Mesenchymal stem cell (in vitro differentiated cells and primary cell): ENCODE data around the gene MS4A18.

ENCODE experiments used
- DNase-seq: peaks from one replicate; pipeline ENCODE4 v3.0.0-alpha.2; 2013
- H2AFZ ChIP-seq: one replicate; pipeline ENCODE4 v1.6.1; 2013; ENCODE audit warnings: low read depth, mild to moderate bottlenecking, control low read depth, inconsistent platforms, low read length, moderate library complexity
- H2AK5ac ChIP-seq: 2 replicates; pipeline ENCODE4 v1.6.1; 2013; ENCODE audit warnings: low read length, moderate library complexity, mild to moderate bottlenecking, inconsistent platforms; ENCODE audit not compliant: severe bottlenecking
- H2BK120ac ChIP-seq: one replicate; pipeline ENCODE4 v1.6.1; 2013; ENCODE audit warnings: low read depth, mild to moderate bottlenecking, inconsistent platforms, low read length, moderate library complexity
- H2BK12ac ChIP-seq, 2 experiments: one replicate each; pipeline ENCODE4 v1.6.1; 2013; ENCODE audit warnings: inconsistent platforms in 2 of 2, low read length in 2 of 2, mild to moderate bottlenecking in 2 of 2, moderate library complexity in 2 of 2, control low read depth in 1 of 2
- H2BK15ac ChIP-seq: one replicate; pipeline ENCODE4 v1.6.1; 2013; ENCODE audit warnings: mild to moderate bottlenecking, low read depth, inconsistent platforms; ENCODE audit not compliant: poor library complexity, severe bottlenecking
- H2BK5ac ChIP-seq: 2 replicates; pipeline ENCODE4 v1.6.1; 2013; ENCODE audit warnings: low read depth, mild to moderate bottlenecking, low read length, control low read depth, inconsistent platforms; ENCODE audit not compliant: poor library complexity, severe bottlenecking
- H3K14ac ChIP-seq, 2 experiments: one replicate each; pipeline ENCODE4 v1.6.1; 2013; ENCODE audit warnings: inconsistent platforms in 2 of 2, low read length in 2 of 2, control low read depth in 1 of 2, mild to moderate bottlenecking in 1 of 2, moderate library complexity in 1 of 2
- H3K18ac ChIP-seq, 2 experiments: one replicate each; pipeline ENCODE4 v1.6.1; 2013; ENCODE audit warnings: inconsistent platforms in 2 of 2, low read length in 2 of 2, control low read depth in 1 of 2, low read depth in 1 of 2, mild to moderate bottlenecking in 1 of 2
- H3K23ac ChIP-seq, 2 experiments: one replicate each; pipeline ENCODE4 v1.6.1; 2013; ENCODE audit warnings: inconsistent platforms in 2 of 2, low read length in 2 of 2, mild to moderate bottlenecking in 2 of 2, moderate library complexity in 2 of 2, control low read depth in 1 of 2
- H3K27ac ChIP-seq: 2 replicates; pipeline ENCODE4 v1.5.1; 2013; ENCODE audit warnings: mild to moderate bottlenecking, moderate library complexity, low read length, control low read depth, inconsistent platforms; ENCODE audit not compliant: poor library complexity, severe bottlenecking
- H3K27me3 ChIP-seq, 2 experiments: 2 replicates each; pipeline versions ENCODE4 v1.6.1 to v1.7.0; 2013; ENCODE audit warnings: low read length in 2 of 2, mild to moderate bottlenecking in 2 of 2, moderate library complexity in 2 of 2, control low read depth in 1 of 2, inconsistent platforms in 1 of 2; ENCODE audit not compliant: control insufficient read depth in 1 of 2, insufficient read depth in 1 of 2
- H3K36me3 ChIP-seq, 2 experiments: 2 replicates each; pipeline versions ENCODE4 v1.6.1 to v1.7.0; 2013; ENCODE audit warnings: low read length in 2 of 2, control low read depth in 1 of 2, inconsistent platforms in 1 of 2, low read depth in 1 of 2, mild to moderate bottlenecking in 1 of 2; ENCODE audit not compliant: insufficient read depth in 2 of 2, control insufficient read depth in 1 of 2
- H3K4ac ChIP-seq, 2 experiments: one replicate each; pipeline ENCODE4 v1.6.1; 2013; ENCODE audit warnings: inconsistent platforms in 2 of 2, low read length in 2 of 2, mild to moderate bottlenecking in 2 of 2, moderate library complexity in 2 of 2, control low read depth in 1 of 2, low read depth in 1 of 2
- H3K4me1 ChIP-seq: 2 replicates; pipeline ENCODE4 v1.6.1; 2013; ENCODE audit warnings: low read depth, low read length, control low read depth; ENCODE audit not compliant: control insufficient read depth, insufficient read depth
- H3K4me2 ChIP-seq: 2 replicates; pipeline ENCODE4 v1.6.1; 2013; ENCODE audit warnings: low read length, mild to moderate bottlenecking, inconsistent platforms; ENCODE audit not compliant: poor library complexity, severe bottlenecking
- H3K4me3 ChIP-seq, 2 experiments: 2 replicates each; pipeline versions ENCODE4 v1.5.1 to v1.7.0; 2013; ENCODE audit warnings: low read length in 2 of 2, mild to moderate bottlenecking in 2 of 2, control low read depth in 1 of 2, low read depth in 1 of 2; ENCODE audit not compliant: insufficient read depth in 1 of 2
- H3K79me1 ChIP-seq: replicated peaks from 2 replicates; pipeline ENCODE4 v1.6.1; 2013; ENCODE audit warnings: mild to moderate bottlenecking, control low read depth, low read length, inconsistent platforms; ENCODE audit not compliant: poor library complexity, severe bottlenecking
- H3K9ac ChIP-seq: 2 replicates; pipeline ENCODE4 v1.7.0; 2013; ENCODE audit warnings: mild to moderate bottlenecking, low read length, moderate library complexity
- H3K9me3 ChIP-seq: 2 replicates; pipeline ENCODE4 v1.7.0; 2013; ENCODE audit warnings: mild to moderate bottlenecking, low read length; ENCODE audit not compliant: control insufficient read depth
- H4K8ac ChIP-seq: one replicate; pipeline ENCODE4 v1.6.1; 2013; ENCODE audit warnings: inconsistent platforms, mild to moderate bottlenecking, low read length, moderate library complexity
- H4K91ac ChIP-seq: one replicate; pipeline ENCODE4 v1.6.1; 2013; ENCODE audit warnings: mild to moderate bottlenecking, low read length, inconsistent platforms
- WGBS: methylation state at CpG from one replicate; pipeline ENCODE4 v1.1.7; 2013; ENCODE audit warnings: mixed read lengths; 5-methylcytosine and 5-hydroxymethylcytosine counted together

MS4A18 gene

DNA sequence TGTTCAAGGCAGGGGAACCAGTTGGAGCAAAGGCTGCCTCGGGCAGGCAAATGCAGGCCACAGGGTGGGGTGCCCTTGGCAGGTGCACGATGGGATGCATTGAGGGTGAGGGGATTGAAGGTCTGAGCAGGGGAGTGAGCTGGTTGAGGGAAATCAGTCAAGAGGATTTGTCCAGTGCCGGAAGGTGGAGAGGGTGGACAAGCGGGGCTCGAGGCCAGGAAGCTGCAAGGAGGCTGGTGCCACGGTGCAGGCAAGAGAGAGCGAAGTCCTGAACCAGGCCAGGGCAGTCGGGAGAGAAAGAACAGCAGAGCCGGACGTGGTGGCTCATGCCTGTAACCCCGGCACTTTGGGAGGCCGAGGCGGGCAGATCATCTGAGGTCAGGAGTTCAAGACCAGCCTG lies 50.2 kb downstream of the MS4A18 start:
- H3K14ac ChIP-seq: no peak overlapping the region
- no peak overlapping the region for H2BK12ac ChIP-seq
- no peaks in the 10 kb centered on the region for H3K9me3 ChIP-seq
- H4K8ac ChIP-seq: no peak overlapping the region
- no peak overlapping the region for H2BK5ac ChIP-seq
- H3K18ac ChIP-seq: no peak overlapping the region
- 92% methylated on average over 10 of the region's 13 CpGs for WGBS
- no peak overlapping the region for H3K27ac ChIP-seq
- H2BK15ac ChIP-seq: no peak overlapping the region
- no peak overlapping the region for H3K4ac ChIP-seq
- H3K4me2 ChIP-seq: no peak overlapping the region
- H2AFZ ChIP-seq: no peak overlapping the region
- H4K91ac ChIP-seq: no peak overlapping the region
- peaks cover 4% of the 10 kb centered on the region for H3K4me1 ChIP-seq
- no peak for DNase-seq
- H2AK5ac ChIP-seq: no peak overlapping the region
- no peaks in the 10 kb centered on the region for H3K79me1 ChIP-seq
- no peak overlapping the region for H2BK120ac ChIP-seq
- H3K27me3 ChIP-seq: peaks cover 14 to 32% of the 10 kb centered on the region in 2 experiments
- no peaks in the 10 kb centered on the region for H3K36me3 ChIP-seq
- no peak overlapping the region for H3K23ac ChIP-seq
- no peak overlapping the region for H3K9ac ChIP-seq
- H3K4me3 ChIP-seq: no peak overlapping the region

DNA sequence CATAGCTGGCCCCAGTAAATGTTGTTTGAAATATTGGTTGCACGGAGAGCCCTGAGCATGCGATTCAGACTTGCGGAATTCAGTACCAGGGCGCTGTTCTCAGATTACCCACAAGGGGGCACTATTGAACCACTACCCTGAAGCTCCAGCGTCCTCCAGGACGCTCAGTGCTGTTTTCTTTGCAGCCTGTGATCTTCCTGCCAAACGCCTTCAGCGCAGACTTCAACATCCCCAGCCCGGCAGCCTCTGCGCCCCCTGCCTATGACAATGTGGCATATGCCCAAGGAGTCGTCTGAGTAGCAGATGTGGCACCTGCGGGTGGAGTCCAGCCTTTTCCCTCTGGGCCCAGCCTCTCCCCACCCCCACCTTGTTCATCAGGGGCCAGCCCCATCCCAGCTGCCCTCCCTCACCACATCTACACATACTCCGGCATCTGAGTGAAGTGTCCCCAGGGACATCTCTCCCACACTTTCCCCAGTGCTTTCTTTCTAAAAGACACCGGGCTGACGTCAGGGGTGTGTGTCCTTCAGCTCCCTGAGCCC lies 51.0 kb downstream of the MS4A18 start:
- H3K9me3 ChIP-seq: no peaks in the 10 kb centered on the region
- H3K4ac ChIP-seq: no peak overlapping the region
- H2BK12ac ChIP-seq: no peak overlapping the region
- H2AFZ ChIP-seq: peak overlapping the region; percentile 6
- H3K27ac ChIP-seq: no peak overlapping the region
- H3K14ac ChIP-seq: no peak overlapping the region
- H2BK15ac ChIP-seq: no peak overlapping the region
- H3K18ac ChIP-seq: no peak overlapping the region
- no peaks in the 10 kb centered on the region for H3K79me1 ChIP-seq
- no peaks in the 10 kb centered on the region for H3K36me3 ChIP-seq
- H3K27me3 ChIP-seq: peaks cover 14 to 36% of the 10 kb centered on the region in 2 experiments
- H3K9ac ChIP-seq: no peak overlapping the region
- H3K4me2 ChIP-seq: peak overlapping the region; percentile 4
- no peak overlapping the region for H3K23ac ChIP-seq
- H3K4me3 ChIP-seq: no peak overlapping the region
- no peak overlapping the region for H2BK120ac ChIP-seq
- H2AK5ac ChIP-seq: no peak overlapping the region
- no peak overlapping the region for H4K8ac ChIP-seq
- no peak overlapping the region for H2BK5ac ChIP-seq
- WGBS: 14% methylated on average over 15 of the region's 15 CpGs
- DNase-seq: peak; percentile 86
- no peak overlapping the region for H4K91ac ChIP-seq
- peaks cover 4% of the 10 kb centered on the region for H3K4me1 ChIP-seq

DNA sequence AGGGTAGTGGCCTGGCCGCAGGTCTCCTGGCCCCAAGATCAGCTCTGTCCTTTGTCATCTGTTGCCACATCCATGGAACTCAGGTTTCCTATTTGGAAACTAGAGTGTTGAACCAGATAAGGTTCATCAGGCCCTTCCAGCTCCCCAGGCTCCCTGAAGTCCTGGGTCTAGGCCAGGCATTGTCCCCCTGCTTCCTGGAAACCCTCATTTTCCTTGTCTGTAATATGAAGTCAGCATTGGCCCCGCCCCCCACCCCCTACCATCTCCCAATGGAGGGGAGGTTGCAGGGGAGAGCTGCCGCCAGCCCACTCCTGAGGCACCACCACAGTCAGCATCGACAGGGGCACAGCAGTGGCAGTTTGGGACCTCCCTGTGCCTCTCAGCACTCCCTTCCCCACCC lies 51.6 kb downstream of the MS4A18 start:
- H3K4ac ChIP-seq: no peak overlapping the region
- H3K4me2 ChIP-seq: no peak overlapping the region
- no peak overlapping the region for H2AK5ac ChIP-seq
- H3K36me3 ChIP-seq: no peaks in the 10 kb centered on the region
- H4K8ac ChIP-seq: no peak overlapping the region
- no peak overlapping the region for H3K18ac ChIP-seq
- no peak overlapping the region for H2AFZ ChIP-seq
- no peak overlapping the region for H4K91ac ChIP-seq
- H3K9me3 ChIP-seq: no peaks in the 10 kb centered on the region
- no peak overlapping the region for H3K4me3 ChIP-seq
- H2BK5ac ChIP-seq: no peak overlapping the region
- no peak overlapping the region for H2BK120ac ChIP-seq
- no peak overlapping the region for H3K14ac ChIP-seq
- H2BK15ac ChIP-seq: no peak overlapping the region
- peak overlapping the region in 1 of 2 experiments; percentile 45 for H2BK12ac ChIP-seq
- DNase-seq: no peak
- no peaks in the 10 kb centered on the region for H3K79me1 ChIP-seq
- H3K9ac ChIP-seq: no peak overlapping the region
- H3K27me3 ChIP-seq: peaks cover 18 to 36% of the 10 kb centered on the region in 2 experiments
- no peak overlapping the region for H3K27ac ChIP-seq
- 83% methylated on average over 3 of the region's 4 CpGs for WGBS
- H3K23ac ChIP-seq: no peak overlapping the region
- H3K4me1 ChIP-seq: peaks cover 4% of the 10 kb centered on the region

DNA sequence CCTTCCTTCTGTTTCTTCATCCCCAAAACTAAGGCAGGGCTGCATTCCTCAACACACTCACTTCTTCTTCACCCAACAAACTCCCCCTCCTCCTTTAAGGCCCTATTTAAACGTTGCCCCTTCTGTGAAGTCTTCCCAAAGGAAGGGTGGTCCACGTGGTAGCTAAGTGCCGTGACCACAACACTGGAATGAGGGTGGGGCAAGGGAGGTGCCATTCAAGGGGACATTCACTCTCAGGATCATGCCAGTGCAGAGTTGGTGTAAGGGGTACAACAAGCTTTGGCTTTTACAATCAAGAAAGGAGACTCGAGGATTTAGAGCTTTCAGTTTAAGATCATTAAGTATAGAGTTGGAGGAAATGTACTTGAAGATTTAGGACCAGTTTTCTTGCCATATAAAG lies 52.6 kb downstream of the MS4A18 start:
- Histone ChIP-seq H3K18ac (no peak overlapping the region), H3K27ac (no peak overlapping the region), H3K4ac (no peak overlapping the region), H4K91ac (no peak overlapping the region), H2BK5ac (no peak overlapping the region), H2BK120ac (no peak overlapping the region), H2AFZ (no peak overlapping the region), H3K79me1 (no peaks in the 10 kb centered on the region), H3K9me3 (no peaks in the 10 kb centered on the region), H3K4me3 (no peak overlapping the region), H3K14ac (no peak overlapping the region), H3K36me3 (no peaks in the 10 kb centered on the region), H2BK12ac (no peak overlapping the region), H3K4me2 (no peak overlapping the region), H2BK15ac (no peak overlapping the region), H2AK5ac (no peak overlapping the region), H3K4me1 (peaks cover 2% of the 10 kb centered on the region), H4K8ac (no peak overlapping the region), H3K23ac (no peak overlapping the region), H3K9ac (no peak overlapping the region), H3K27me3 (peaks cover 27 to 41% of the 10 kb centered on the region in 2 experiments)
- DNase-seq: no peak
- WGBS: 51% methylated on average over 4 of the region's 4 CpGs
